Gastroesophageal sphincter (tissue), 3 donors: ENCODE measurements around the gene CRYBG1.

Experiments
- POLR2AphosphoS5 ChIP-seq: sonication (generic); formaldehyde crosslinking; IDR thresholded peaks from one replicate; pipeline ENCODE4 v1.6.1; 2017; ENCODE audit warnings: antibody characterized with exemption
- TF ChIP-seq, protein P1 (sequence below), 4 experiments: fragments of 200-600 bp in 2 of 4; fragments of 450-650 bp in 2 of 4; sonication (generic) in 1 of 4; IDR thresholded peaks; one replicate each; pipeline ENCODE4 v1.5.1; 2017 to 2019; ENCODE audit warnings: antibody characterized with exemption in 4 of 4, mild to moderate bottlenecking in 2 of 4, moderate library complexity in 2 of 4

DNA sequence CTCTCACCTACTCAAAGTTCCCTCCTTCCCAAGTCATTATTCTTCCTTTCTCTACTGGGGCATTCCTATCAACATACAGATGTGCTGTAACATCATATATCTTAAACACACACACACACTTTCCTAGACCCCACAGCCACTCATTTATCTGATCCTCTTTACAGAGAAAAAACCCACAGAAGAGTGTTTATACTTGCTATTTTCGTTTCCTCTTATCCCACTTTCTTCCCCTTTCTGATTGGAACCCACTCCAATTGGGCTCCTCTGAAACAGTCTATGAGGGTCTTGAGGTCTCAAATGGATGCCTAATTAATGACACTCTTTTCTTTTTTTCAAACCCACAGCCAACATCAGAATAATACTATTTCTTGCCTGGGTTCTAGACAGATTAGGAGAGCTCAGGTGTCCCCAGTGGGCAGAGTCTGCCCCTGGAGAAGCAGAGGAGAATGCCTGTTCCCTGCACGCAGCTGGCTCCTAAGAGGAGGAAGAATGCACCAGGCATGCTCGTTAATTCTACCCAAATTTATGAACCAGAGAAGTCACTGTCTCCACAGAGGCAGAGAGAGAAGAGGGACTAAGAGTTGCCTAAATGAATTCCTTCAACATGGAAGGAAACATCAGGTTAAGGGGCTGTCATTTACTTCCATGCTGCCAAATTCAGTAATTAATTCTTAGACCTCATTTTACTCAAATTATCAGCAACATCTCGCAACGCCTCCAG, 65.9 kb downstream of the CRYBG1 start:
- TF ChIP-seq, protein P1, sequence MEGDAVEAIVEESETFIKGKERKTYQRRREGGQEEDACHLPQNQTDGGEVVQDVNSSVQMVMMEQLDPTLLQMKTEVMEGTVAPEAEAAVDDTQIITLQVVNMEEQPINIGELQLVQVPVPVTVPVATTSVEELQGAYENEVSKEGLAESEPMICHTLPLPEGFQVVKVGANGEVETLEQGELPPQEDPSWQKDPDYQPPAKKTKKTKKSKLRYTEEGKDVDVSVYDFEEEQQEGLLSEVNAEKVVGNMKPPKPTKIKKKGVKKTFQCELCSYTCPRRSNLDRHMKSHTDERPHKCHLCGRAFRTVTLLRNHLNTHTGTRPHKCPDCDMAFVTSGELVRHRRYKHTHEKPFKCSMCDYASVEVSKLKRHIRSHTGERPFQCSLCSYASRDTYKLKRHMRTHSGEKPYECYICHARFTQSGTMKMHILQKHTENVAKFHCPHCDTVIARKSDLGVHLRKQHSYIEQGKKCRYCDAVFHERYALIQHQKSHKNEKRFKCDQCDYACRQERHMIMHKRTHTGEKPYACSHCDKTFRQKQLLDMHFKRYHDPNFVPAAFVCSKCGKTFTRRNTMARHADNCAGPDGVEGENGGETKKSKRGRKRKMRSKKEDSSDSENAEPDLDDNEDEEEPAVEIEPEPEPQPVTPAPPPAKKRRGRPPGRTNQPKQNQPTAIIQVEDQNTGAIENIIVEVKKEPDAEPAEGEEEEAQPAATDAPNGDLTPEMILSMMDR (IDR thresholded peaks at IDR 0.05) = no peak
- TF ChIP-seq POLR2AphosphoS5 = no peak
